ENCODE measurements around the gene KLHL5.

- no peak for TF ChIP-seq CTCF (IDR thresholded peaks at IDR 0.05)
- TF ChIP-seq POLR2A (IDR thresholded peaks at IDR 0.05), result no peak
Measured at GRCh38 chr4:39024311-39024865, 37.6 kb upstream of the KLHL5 start.

Data from transverse colon (tissue), 3 donors.